MM.1S (cell line): Measurements from ENCODE around the gene SRD5A2.

Source experiments
- DNase-seq: peaks from one replicate; pipeline ENCODE4 v3.0.0-alpha.2; 2015
- H2AFZ ChIP-seq: fragments of 300-600 bp; sonication (generic); 2 replicates; pipeline ENCODE4 v1.6.0; 2016; ENCODE audit warnings: antibody characterized with exemption, low read length
- H3F3A ChIP-seq: fragments of 300-600 bp; sonication (generic); 2 replicates; pipeline ENCODE4 v1.6.1; 2016; ENCODE audit warnings: mild to moderate bottlenecking, antibody characterized with exemption, low read length, moderate library complexity, mixed read lengths; ENCODE audit not compliant: insufficient read depth
- H3K27ac ChIP-seq: fragments of 300-600 bp; sonication (generic); 2 replicates; pipeline ENCODE4 v1.5.1; 2016; ENCODE audit warnings: mild to moderate bottlenecking, low read length
- H3K27me3 ChIP-seq: fragments of 300-600 bp; sonication (generic); replicated peaks from 2 replicates; pipeline ENCODE4 v1.6.0; 2016; ENCODE audit warnings: low read length; ENCODE audit not compliant: insufficient read depth
- H3K36me3 ChIP-seq: fragments of 300-600 bp; sonication (generic); replicated peaks from 2 replicates; pipeline ENCODE4 v1.6.1; 2016; ENCODE audit warnings: mild to moderate bottlenecking, low read length, mixed read lengths; ENCODE audit not compliant: insufficient read depth
- H3K4me1 ChIP-seq: fragments of 300-600 bp; sonication (generic); 2 replicates; pipeline ENCODE4 v1.6.1; 2016; ENCODE audit warnings: low read length, mixed read lengths
- H3K4me2 ChIP-seq: fragments of 300-600 bp; sonication (generic); 2 replicates; pipeline ENCODE4 v1.6.0; 2016; ENCODE audit warnings: low read depth, low read length
- H3K4me3 ChIP-seq: fragments of 300-600 bp; sonication (generic); 2 replicates; pipeline ENCODE4 v1.5.1; 2016; ENCODE audit warnings: low read length, mixed read lengths
- H3K79me2 ChIP-seq: fragments of 300-600 bp; sonication (generic); 2 replicates; pipeline ENCODE4 v1.6.1; 2016; ENCODE audit warnings: mixed run types, low read length, mixed read lengths
- H3K9ac ChIP-seq: fragments of 300-600 bp; sonication (generic); 2 replicates; pipeline ENCODE4 v1.6.1; 2016; ENCODE audit warnings: low read length, mixed read lengths
- H3K9me2 ChIP-seq: fragments of 300-600 bp; sonication (generic); replicated peaks from 2 replicates; pipeline ENCODE4 v1.6.1; 2016; ENCODE audit warnings: mild to moderate bottlenecking, low read length, mixed read lengths; ENCODE audit not compliant: insufficient read depth
- H3K9me3 ChIP-seq: fragments of 300-600 bp; sonication (generic); replicated peaks from 2 replicates; pipeline ENCODE4 v1.6.1; 2016; ENCODE audit warnings: mild to moderate bottlenecking, low read length, mixed read lengths; ENCODE audit not compliant: insufficient read depth
- H4K20me1 ChIP-seq: fragments of 300-600 bp; sonication (generic); 2 replicates; pipeline ENCODE4 v1.6.1; 2016; ENCODE audit warnings: mild to moderate bottlenecking, low read length, moderate library complexity, mixed read lengths; ENCODE audit not compliant: insufficient read depth
- CTCF ChIP-seq: fragments of 300-600 bp; sonication (generic); IDR thresholded peaks from 2 replicates; pipeline ENCODE4 v1.5.1; 2016; ENCODE audit warnings: antibody characterized with exemption, low read length, mixed read lengths
- EZH2 ChIP-seq: fragments of 300-600 bp; sonication (generic); optimal IDR thresholded peaks from 2 replicates; pipeline ENCODE3; 2017; ENCODE audit warnings: low read depth, mild to moderate bottlenecking, antibody characterized with exemption, low read length, mixed read lengths
- EZH2phosphoT487 ChIP-seq: fragments of 300-600 bp; sonication (generic); IDR thresholded peaks from 2 replicates; pipeline ENCODE4 v1.6.1; 2018; ENCODE audit warnings: antibody characterized with exemption, low read length

The SRD5A2 gene

GRCh38 chr2:31586230-31586629, 5.5 kb upstream of the SRD5A2 start:
- Histone ChIP-seq H3K4me3 (no peak overlapping the region), H3F3A (no peaks in the 10 kb centered on the region), H3K9me2 (no peaks in the 10 kb centered on the region), H4K20me1 (no peaks in the 10 kb centered on the region), H3K79me2 (no peaks in the 10 kb centered on the region), H3K36me3 (no peaks in the 10 kb centered on the region), H3K27me3 (no peaks in the 10 kb centered on the region), H3K4me1 (no peaks in the 10 kb centered on the region), H3K9me3 (no peaks in the 10 kb centered on the region), H2AFZ (no peak overlapping the region), H3K4me2 (no peak overlapping the region), H3K27ac (no peak overlapping the region), H3K9ac (no peak overlapping the region)
- DNase-seq: no peak
- TF ChIP-seq CTCF (no peak), EZH2 (no peak), EZH2phosphoT487 (no peak)

GRCh38 chr2:31581124-31581795, 522 bp upstream of the SRD5A2 start:
- DNase-seq: no peak
- no peaks in the 10 kb centered on the region for H4K20me1 ChIP-seq
- no peaks in the 10 kb centered on the region for H3K9me3 ChIP-seq
- no peaks in the 10 kb centered on the region for H3K36me3 ChIP-seq
- H3K27ac ChIP-seq: no peak overlapping the region
- no peaks in the 10 kb centered on the region for H3F3A ChIP-seq
- no peak overlapping the region for H2AFZ ChIP-seq
- no peak overlapping the region for H3K9ac ChIP-seq
- no peak overlapping the region for H3K4me2 ChIP-seq
- TF ChIP-seq CTCF (no peak), EZH2phosphoT487 (no peak), EZH2 (no peak)
- H3K4me1 ChIP-seq: no peaks in the 10 kb centered on the region
- H3K4me3 ChIP-seq: no peak overlapping the region
- H3K9me2 ChIP-seq: no peaks in the 10 kb centered on the region
- H3K79me2 ChIP-seq: no peaks in the 10 kb centered on the region
- H3K27me3 ChIP-seq: no peaks in the 10 kb centered on the region

GRCh38 chr2:31579996-31580320, 780 bp downstream of the SRD5A2 start:
- no peak overlapping the region for H3K4me2 ChIP-seq
- no peaks in the 10 kb centered on the region for H4K20me1 ChIP-seq

GRCh38 chr2:31578316-31578715, 2.4 kb downstream of the SRD5A2 start:
- Histone ChIP-seq H3K4me2 (no peak overlapping the region), H3K9me2 (no peaks in the 10 kb centered on the region), H3K4me3 (no peak overlapping the region), H3K27me3 (no peaks in the 10 kb centered on the region), H3K36me3 (no peaks in the 10 kb centered on the region), H3K79me2 (no peaks in the 10 kb centered on the region), H2AFZ (no peak overlapping the region), H3K9ac (no peak overlapping the region), H3F3A (no peaks in the 10 kb centered on the region), H3K27ac (no peak overlapping the region), H3K9me3 (no peaks in the 10 kb centered on the region), H4K20me1 (no peaks in the 10 kb centered on the region), H3K4me1 (no peaks in the 10 kb centered on the region)
- TF ChIP-seq EZH2: no peak
- TF ChIP-seq CTCF: no peak
- no peak for TF ChIP-seq EZH2phosphoT487
- DNase-seq: no peak

More at GRCh38 chr2:31579996-31580320, 780 bp downstream of the SRD5A2 start:
- H3K4me1 ChIP-seq: no peaks in the 10 kb centered on the region
- no peaks in the 10 kb centered on the region for H3K9me2 ChIP-seq
- no peaks in the 10 kb centered on the region for H3K27me3 ChIP-seq
- TF ChIP-seq EZH2 (no peak), EZH2phosphoT487 (no peak)
- no peak overlapping the region for H3K27ac ChIP-seq
- no peaks in the 10 kb centered on the region for H3K9me3 ChIP-seq
- no peaks in the 10 kb centered on the region for H3K79me2 ChIP-seq
- H3K4me3 ChIP-seq: no peak overlapping the region
- no peaks in the 10 kb centered on the region for H3F3A ChIP-seq
- no peak overlapping the region for H2AFZ ChIP-seq
- no peak for DNase-seq
- H3K36me3 ChIP-seq: no peaks in the 10 kb centered on the region
- no peak overlapping the region for H3K9ac ChIP-seq
